Heart left ventricle (tissue), 16 donors: ENCODE measurements around the gene CTU1. TPM values are rescaled to one million over a fixed set of nuclear protein-coding genes. Genes with fewer than 3 reads are reported as not detected.

Source experiments
- ATAC-seq, 4 donors: fragments of 200-7000 bp; cut with Tn5 transposase; one replicate each; pipeline ENCODE4 v1.9.1; 2020 to 2022; ENCODE audit warnings: moderate library complexity in 4 of 4, mild to moderate bottlenecking in 3 of 4, moderate number of reproducible peaks in 1 of 4
- DNase-seq, 5 donors: peaks; one replicate each; pipeline ENCODE4 v3.0.0-alpha.2; 2020
- H3K27ac ChIP-seq, 12 donors: fragments of 200-600 bp; sonication (generic) in 4 of 12; one replicate each; pipeline versions ENCODE4 v1.5.0 to v1.8.0; 2016 to 2022; ENCODE audit warnings: mild to moderate bottlenecking in 2 of 12
- H3K27me3 ChIP-seq, 9 donors: fragments of 200-600 bp; sonication (generic) in 2 of 9; one replicate each; pipeline versions ENCODE4 v1.5.1 to v1.8.0; 2016 to 2022; ENCODE audit warnings: mild to moderate bottlenecking in 3 of 9
- H3K36me3 ChIP-seq, 9 donors: fragments of 200-600 bp; sonication (generic) in 2 of 9; one replicate each; pipeline versions ENCODE4 v1.5.0 to v1.8.0; 2018 to 2022; ENCODE audit warnings: mild to moderate bottlenecking in 2 of 9
- H3K4me1 ChIP-seq, 12 donors: fragments of 200-600 bp; sonication (generic) in 4 of 12; one replicate each; pipeline versions ENCODE4 v1.5.0 to v1.8.0; 2016 to 2022; ENCODE audit warnings: mild to moderate bottlenecking in 3 of 12
- H3K4me3 ChIP-seq, 12 donors: fragments of 200-600 bp; sonication (generic) in 4 of 12; one replicate each; pipeline versions ENCODE4 v1.5.0 to v1.8.0; 2017 to 2022; ENCODE audit warnings: mild to moderate bottlenecking in 9 of 12, moderate library complexity in 4 of 12
- H3K9me3 ChIP-seq, 12 donors: fragments of 200-600 bp; sonication (generic) in 4 of 12; one replicate each; pipeline versions ENCODE4 v1.5.0 to v1.8.0; 2016 to 2022; ENCODE audit warnings: mild to moderate bottlenecking in 1 of 12
- POLR2A ChIP-seq, 2 donors: fragments of 450-650 bp; IDR thresholded peaks; one replicate each; pipeline ENCODE4 v1.6.1; 2017; ENCODE audit warnings: antibody characterized with exemption in 2 of 2, mild to moderate bottlenecking in 2 of 2, moderate library complexity in 2 of 2
- WGBS, 4 donors: extraction: QIAGEN DNeasy Blood & Tissue Kit in 2 of 4; methylation state at CpG; one replicate each; pipeline versions ENCODE4 v1.1.5 to v1.1.7; 2013 to 2018; 5-methylcytosine and 5-hydroxymethylcytosine counted together
- intact Hi-C, 10 donors: fragments of 100-400 bp; cut with DNase I; formaldehyde crosslinking; loops; one replicate each; pipeline versions ENCODE4 v1.11.1 to v1.14.2; 2022
- polyA plus RNA-seq, 2 donors: library from polyadenylated mRNA; stranded (reverse); fragments of 200-250 nt; gene quantifications; one replicate each; pipeline ENCODE4 v1.2.3, GENCODE V29; 2013
- total RNA-seq, 9 donors: library from RNA; depleted of rRNA in 2 of 9; stranded (reverse); fragments of >200 nt in 2 of 9; fragmentation: NEBNext Ultra II Directional in 3 of 9; extraction: Animal tissue kit (Norgen Biotek cat#: 25700) in 3 of 9; gene quantifications; one replicate each; pipeline versions ENCODE4 v1.1.0 to v1.2.4, GENCODE V29; 2016 to 2023
- TF ChIP-seq, protein P1 (sequence below), 12 donors: fragments of 200-600 bp; sonication (generic) in 4 of 12; IDR thresholded peaks; one replicate each; pipeline versions ENCODE4 v1.5.0 to v1.8.0; 2018 to 2022; ENCODE audit warnings: antibody characterized with exemption in 12 of 12, mild to moderate bottlenecking in 5 of 12
- donor health status: ischemic (EF 13 %, LVEDD 7.1; RV severe dilation, severe dysfunction).
- donor health status: healthy with polysubstance abuse.
- donor health status: DM: no; HTN: yes; CAD: no.
- donor health status: DM: no; HTN: no; CAD: no.
- donor health status: ischemic (EF 25% LVEDD 6.9; RV normal size, moderate dysfunction).
- donor health status: ischemic (EF 25% LVEDD 5.7; RV mildly dilated, moderate dysfunction).
- donor health status: healthy.
- donor health status: DM: yes; HTN: yes; CAD: no.
- donor health status: ischemic (EF 35%, LVEDD 5.7; RV mildly dilated, moderate dysfunction).
- donor health status: nonischemic (EF 11% LVEDD 7.7; RV severe dilation, severe dysfunction).
- donor health status: DM: yes; HTN: yes; CAD: no.
- donor health status: PGD.
- donor health status: ischemic (EF 29% LVEDD 5.4; RV normal size, mild dysfunction).
- donor health status: nonischemic (EF 23%, LVEDD 6.1; RV moderate dilation, normal function).

The CTU1 gene
- total and polyA plus RNA-seq, 11 donors, result 1.4 to 11.2 (median 3.9) TPM

DNA sequence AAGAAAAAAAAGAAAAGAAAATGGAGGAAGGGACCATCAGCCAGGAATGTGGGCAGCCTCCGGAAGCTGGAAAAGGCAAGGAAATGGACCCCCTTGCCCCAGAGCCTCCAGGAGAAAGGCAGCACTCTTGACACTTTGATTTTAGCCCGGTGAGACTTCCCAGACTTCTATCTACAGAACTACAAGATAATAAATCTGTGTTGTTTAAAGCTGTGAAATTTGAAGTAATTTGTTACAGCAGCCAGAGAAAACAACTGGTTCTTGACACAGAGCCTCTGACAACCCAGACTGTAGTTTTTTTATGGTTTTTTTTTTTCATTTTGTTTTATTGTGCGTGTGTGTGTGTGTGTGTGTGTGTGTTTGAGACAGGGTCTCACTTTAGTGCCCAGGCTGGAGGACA, 7.6 kb downstream of the CTU1 start:
- Histone ChIP-seq H3K36me3 (peaks cover 0 to 45% (median 23%) of the 10 kb centered on the region in 9 donors), H3K4me3 (no peak overlapping the region), H3K27ac (no peak overlapping the region), H3K9me3 (no peaks in the 10 kb centered on the region), H3K27me3 (no peaks in the 10 kb centered on the region), H3K4me1 (peaks cover 0 to 23% (median 3%) of the 10 kb centered on the region in 12 donors)
- intact Hi-C loops, result loop anchor here in 2 of 10 donors (10.0 kb wide), 3 partner anchors 296 to 726 kb away; partner anchors contain the start of gene NR1H2 (in 2 of the 2)
- DNase-seq, result no peak
- WGBS, 4 donors, result 54 to 63% (median 57%) methylated on average over 3 of the region's 3 CpGs
- TF ChIP-seq, protein P1, sequence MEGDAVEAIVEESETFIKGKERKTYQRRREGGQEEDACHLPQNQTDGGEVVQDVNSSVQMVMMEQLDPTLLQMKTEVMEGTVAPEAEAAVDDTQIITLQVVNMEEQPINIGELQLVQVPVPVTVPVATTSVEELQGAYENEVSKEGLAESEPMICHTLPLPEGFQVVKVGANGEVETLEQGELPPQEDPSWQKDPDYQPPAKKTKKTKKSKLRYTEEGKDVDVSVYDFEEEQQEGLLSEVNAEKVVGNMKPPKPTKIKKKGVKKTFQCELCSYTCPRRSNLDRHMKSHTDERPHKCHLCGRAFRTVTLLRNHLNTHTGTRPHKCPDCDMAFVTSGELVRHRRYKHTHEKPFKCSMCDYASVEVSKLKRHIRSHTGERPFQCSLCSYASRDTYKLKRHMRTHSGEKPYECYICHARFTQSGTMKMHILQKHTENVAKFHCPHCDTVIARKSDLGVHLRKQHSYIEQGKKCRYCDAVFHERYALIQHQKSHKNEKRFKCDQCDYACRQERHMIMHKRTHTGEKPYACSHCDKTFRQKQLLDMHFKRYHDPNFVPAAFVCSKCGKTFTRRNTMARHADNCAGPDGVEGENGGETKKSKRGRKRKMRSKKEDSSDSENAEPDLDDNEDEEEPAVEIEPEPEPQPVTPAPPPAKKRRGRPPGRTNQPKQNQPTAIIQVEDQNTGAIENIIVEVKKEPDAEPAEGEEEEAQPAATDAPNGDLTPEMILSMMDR (IDR thresholded peaks at IDR 0.05), result no peak
- no peak for TF ChIP-seq POLR2A (IDR thresholded peaks at IDR 0.05)
- ATAC-seq, result no peak

DNA sequence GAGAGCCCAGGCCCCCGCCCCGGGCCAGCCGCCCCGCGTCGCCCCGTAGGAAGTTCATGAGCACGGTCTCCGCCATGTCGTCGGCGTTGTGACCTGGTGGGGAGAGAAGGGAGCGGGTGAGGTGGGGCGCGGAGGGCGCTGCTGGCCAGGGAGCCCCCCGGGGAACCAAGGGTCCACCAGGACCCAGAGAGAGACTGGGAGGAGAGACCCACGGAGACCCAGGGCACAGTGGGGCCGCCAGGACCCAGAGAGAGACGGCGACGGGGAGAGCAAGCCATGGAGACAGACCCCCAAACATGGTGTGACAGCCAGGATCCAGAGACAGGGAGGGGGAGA, 9.2 kb downstream of the CTU1 start:
- Histone ChIP-seq H3K27ac (peak overlapping the region in 3 of 12 donors; percentile 29 to 72 (median 42)), H3K36me3 (peaks cover 0 to 39% (median 23%) of the 10 kb centered on the region in 9 donors), H3K9me3 (no peaks in the 10 kb centered on the region), H3K4me3 (peak overlapping the region in 8 of 12 donors; percentile 16 to 41 (median 30)), H3K27me3 (no peaks in the 10 kb centered on the region), H3K4me1 (peaks cover 0 to 27% (median 4%) of the 10 kb centered on the region in 12 donors)
- no peak for TF ChIP-seq POLR2A (IDR thresholded peaks at IDR 0.05)
- TF ChIP-seq, protein P1 (IDR thresholded peaks at IDR 0.05), result no peak
- ATAC-seq (no peak), DNase-seq (no peak)
- intact Hi-C loops, result loop anchor here in 6 of 10 donors (5.0 to 10.0 kb wide), 3 partner anchors 82 to 167 kb away; partner anchors contain the start of gene KLK10 (in 1 of the 6)
- 54 to 84% (median 73%) methylated on average over 14 to 22 of the region's 22 CpGs for WGBS, 4 donors

DNA sequence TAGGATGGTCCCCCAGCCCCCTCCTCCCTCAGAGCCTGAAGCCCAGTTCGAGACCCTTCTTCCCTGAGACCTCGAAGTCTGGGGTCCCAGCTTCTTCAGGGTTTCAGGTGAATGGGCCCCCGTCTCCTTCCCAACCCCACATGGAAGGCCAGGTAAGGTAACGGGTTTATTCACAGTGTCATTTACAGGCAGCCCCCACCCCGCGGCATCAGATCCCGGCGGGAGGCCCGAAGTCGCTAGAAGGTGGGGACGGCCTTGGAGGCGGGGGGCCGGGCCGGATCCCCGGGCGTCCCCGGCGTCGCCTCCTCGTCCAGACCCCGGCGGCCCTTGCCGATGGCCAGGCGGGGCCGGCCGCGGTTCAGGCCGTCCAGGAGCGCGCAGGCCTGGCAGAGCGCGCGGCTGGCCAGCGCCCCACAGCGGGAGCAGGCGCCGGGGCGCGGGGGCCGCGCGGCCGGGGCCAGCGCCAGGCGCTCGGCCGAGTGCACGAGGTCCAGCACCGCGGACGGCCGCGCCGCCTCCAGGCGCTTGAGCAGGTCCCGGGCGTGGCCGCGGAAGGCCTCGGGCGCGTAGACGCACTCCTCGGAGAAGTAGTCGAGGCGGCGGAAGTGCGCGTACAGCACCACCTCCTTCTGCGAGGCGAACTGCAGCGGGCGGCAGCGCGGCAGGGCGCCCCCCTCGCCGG, 9.7 kb downstream of the CTU1 start:
- TF ChIP-seq POLR2A (IDR thresholded peaks at IDR 0.05), result no peak
- TF ChIP-seq, protein P1 (IDR thresholded peaks at IDR 0.05), result peak in 4 of 12 donors; percentile 16 to 28 (median 24)
- peak overlapping the region in 3 of 12 donors; percentile 29 to 72 (median 42) for H3K27ac ChIP-seq
- ATAC-seq (peak in 3 of 4 donors; percentile 43 to 62 (median 51)), DNase-seq (peak; percentile 35 to 82 (median 62))
- intact Hi-C loops, result loop anchor here in 6 of 10 donors (5.0 to 10.0 kb wide), 3 partner anchors 81 to 166 kb away; partner anchors contain the start of gene KLK10 (in 1 of the 6)
- peaks cover 0 to 27% (median 3%) of the 10 kb centered on the region in 12 donors for H3K4me1 ChIP-seq
- no peaks in the 10 kb centered on the region for H3K9me3 ChIP-seq
- H3K36me3 ChIP-seq, result peaks cover 0 to 34% (median 18%) of the 10 kb centered on the region in 9 donors
- WGBS, 4 donors, result 44 to 63% (median 55%) methylated on average over 22 to 78 of the region's 78 CpGs
- peak overlapping the region in 9 of 12 donors; percentile 11 to 41 (median 31) for H3K4me3 ChIP-seq
- no peaks in the 10 kb centered on the region for H3K27me3 ChIP-seq

- Histone ChIP-seq H3K9me3 (no peaks in the 10 kb centered on the region), H3K27me3 (no peaks in the 10 kb centered on the region), H3K36me3 (peaks cover 0 to 30% (median 13%) of the 10 kb centered on the region in 9 donors), H3K27ac (no peak overlapping the region), H3K4me3 (no peak overlapping the region), H3K4me1 (peaks cover 0 to 27% (median 3%) of the 10 kb centered on the region in 12 donors)
- intact Hi-C loops, result loop anchor here in 7 of 10 donors (1.0 to 10.0 kb wide), 5 partner anchors 77 to 165 kb away; partner anchors contain the start of gene KLK10 (in 1 of the 7)
- DNase-seq, result no peak
- TF ChIP-seq POLR2A (IDR thresholded peaks at IDR 0.05), result no peak
- TF ChIP-seq, protein P1 (IDR thresholded peaks at IDR 0.05), result no peak
- WGBS, 4 donors, result 80 to 87% (median 85%) methylated on average over 20 of the region's 20 CpGs
- no peak for ATAC-seq
These were observed 10.4 kb downstream of the CTU1 start for GRCh38 chr19:51097796-51098195.
